CD4-positive, alpha-beta T cell treated with Interleukin-6 for 4 hours (primary cell): ENCODE measurements around the gene PAK2.
"Not testable (repeated sequence)": the region's sequence is repeated elsewhere in the genome, so short reads cannot be mapped to it uniquely, and the experiment has no call there.

ENCODE experiments used
- DNase-seq: peaks from one replicate; pipeline ENCODE4 v3.0.0-alpha.2; 2020; ENCODE audit warnings: mixed read lengths

Gene PAK2

GRCh38 chr3:196844235-196845219 lies 104.9 kb downstream of the PAK2 start:
- DNase-seq: not testable (repeated sequence)

DNA sequence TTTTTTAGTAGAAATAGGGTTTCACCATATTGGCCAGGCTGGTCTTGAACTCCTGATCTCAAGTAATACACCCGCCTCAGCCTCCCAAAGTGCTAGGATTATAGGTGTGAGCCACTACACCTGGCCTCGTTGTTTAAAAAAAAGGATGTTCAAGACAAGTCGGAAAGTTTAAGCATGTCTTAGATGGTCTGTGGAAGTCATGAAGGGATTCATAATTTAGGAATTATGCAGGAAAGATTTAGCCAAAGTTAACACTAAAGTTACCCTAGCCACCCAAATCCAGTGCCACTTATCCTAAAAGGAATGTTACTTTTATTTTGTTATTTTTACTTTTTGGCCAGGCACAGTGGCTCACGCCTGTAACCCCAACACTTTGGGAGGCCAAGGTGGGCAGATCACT lies 108.7 kb downstream of the PAK2 start:
- not testable (repeated sequence) for DNase-seq

GRCh38 chr3:196849180-196849741 lies 109.6 kb downstream of the PAK2 start:
- no peak for DNase-seq

GRCh38 chr3:196863000-196863399 lies 123.3 kb downstream of the PAK2 start:
- not testable (repeated sequence) for DNase-seq

- DNase-seq: no peak
Observed at GRCh38 chr3:196867155-196867506, 127.5 kb downstream of the PAK2 start.

DNA sequence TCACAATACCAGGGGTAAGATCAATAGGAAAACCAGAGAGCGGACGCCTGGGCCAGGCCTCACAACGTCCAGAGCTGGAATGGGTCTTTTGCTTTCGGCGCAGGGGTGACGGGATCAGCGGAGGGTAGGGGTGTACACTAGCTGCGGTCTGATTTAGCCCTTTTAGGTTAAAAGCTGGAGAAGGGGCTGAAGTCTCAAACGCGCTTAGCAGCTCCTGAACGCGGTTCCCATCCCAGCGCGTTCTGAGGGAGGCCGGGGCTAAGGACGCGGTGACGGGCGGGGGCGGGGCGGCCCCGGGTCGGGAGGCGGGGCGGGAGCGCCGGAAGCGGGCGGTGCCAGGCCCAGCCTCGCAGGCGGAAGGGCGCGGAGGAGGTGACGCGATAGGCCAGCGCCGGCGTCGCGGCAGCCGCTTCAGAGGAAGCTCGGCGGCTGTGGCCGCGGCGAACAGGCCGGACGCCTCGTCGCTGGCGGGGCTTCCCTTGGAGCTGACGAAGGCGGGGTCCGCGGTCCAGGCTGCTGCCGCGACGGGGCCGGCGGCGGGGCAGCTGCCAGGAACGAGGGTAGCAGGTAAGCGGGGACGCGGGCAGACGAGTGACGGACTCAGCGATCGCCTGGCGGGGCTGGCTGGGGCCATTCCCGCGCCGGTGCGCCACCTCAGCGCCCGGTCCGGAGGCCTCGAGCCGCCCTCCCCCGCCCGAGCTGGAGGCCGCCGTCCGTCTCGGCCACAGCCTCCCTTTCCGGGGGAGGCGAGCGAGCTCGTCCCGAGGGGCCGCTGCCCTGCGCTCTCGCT lies 128.0 kb downstream of the PAK2 start, which contains the start of gene SENP5:
Gene SENP5 (plus strand): TSS at position 414 of the 790 bp plus-strand sequence. CDS start 17,262 bp downstream, outside the sequence.
- peak; percentile 91 for DNase-seq

DNA sequence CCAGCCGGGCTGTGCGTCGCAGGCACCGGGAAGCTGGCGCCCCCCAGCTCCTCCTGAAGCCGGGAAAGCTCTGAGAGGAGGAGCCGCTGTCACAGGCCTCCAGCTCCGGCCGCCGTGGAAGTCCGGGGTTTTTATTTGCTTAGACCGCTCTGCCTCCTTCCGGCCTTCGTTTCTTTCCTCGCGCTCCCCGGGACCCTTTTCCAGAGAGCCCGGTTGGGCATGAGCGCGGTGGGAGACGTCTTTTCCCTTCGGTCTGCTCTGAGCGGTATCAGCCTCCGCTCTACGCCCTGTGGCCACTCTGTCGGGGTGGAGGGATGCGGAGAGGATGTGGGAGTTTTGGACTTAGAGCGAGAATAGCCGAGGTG lies 128.6 kb downstream of the PAK2 start:
- DNase-seq: peak; percentile 14

DNA sequence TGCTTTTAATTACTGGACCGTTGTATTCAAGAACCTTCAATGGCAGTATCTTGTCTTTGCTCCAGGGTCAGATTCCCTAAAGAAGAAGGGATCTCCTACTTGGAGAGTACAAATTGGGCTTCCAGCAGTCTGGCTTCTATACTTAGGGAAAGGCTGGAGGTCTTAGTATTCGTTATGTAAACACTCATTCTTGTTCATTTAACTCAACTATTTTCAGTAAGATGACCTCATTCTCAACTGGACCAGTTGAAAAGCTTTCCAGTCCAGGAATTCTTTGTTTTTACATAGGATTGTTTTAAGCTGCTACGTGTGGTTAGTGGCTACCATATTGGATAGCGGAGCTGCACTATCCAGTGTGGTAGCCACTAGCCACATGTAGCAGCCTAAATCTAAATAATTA lies 132.7 kb downstream of the PAK2 start:
- no peak for DNase-seq

GRCh38 chr3:196874511-196875094 lies 134.9 kb downstream of the PAK2 start:
- DNase-seq: not testable (repeated sequence)

- DNase-seq: no peak
Observed at GRCh38 chr3:196875258-196875657, 135.6 kb downstream of the PAK2 start.
